IMR-90 (cell line): Measurements from ENCODE around the gene GPR37. TPM values are rescaled to one million over a fixed set of nuclear protein-coding genes. Genes with fewer than 3 reads are reported as not detected.

Experiments used
- ATAC-seq: fragments of 200-7000 bp; cut with Tn5 transposase; 2 replicates; pipeline ENCODE4 v1.9.1; 2020; ENCODE audit warnings: low read depth, mild to moderate bottlenecking, moderate library complexity
- BruUV-seq: library from RNA; stranded (reverse); fragments of 400-500 nt; replicated peaks from 2 replicates; lab custom pipeline; 2021; lab: Mats Ljungman, UMichigan
- CTCF ChIA-PET: fragments of 300-600 bp; formaldehyde crosslinking; extraction: SDS; loops from one replicate; lab custom pipeline; 2021; ENCODE audit warnings: antibody characterized with exemption; lab: Yijun Ruan, JAX
- POLR2A ChIA-PET: fragments of 300-600 bp; sonication (Branson Sonifier 250); formaldehyde crosslinking; loops from one replicate; lab custom pipeline; 2022; ENCODE audit warnings: antibody characterized with exemption; ENCODE audit not compliant: unreplicated experiment; lab: Charles Lee
- DNase-seq: peaks from one replicate; pipeline ENCODE4 v3.0.0; 2013
- H2AFZ ChIP-seq: replicated peaks from 2 replicates; pipeline ENCODE3; 2013; ENCODE audit warnings: low read length, mild to moderate bottlenecking; ENCODE audit not compliant: poor library complexity
- H2AK5ac ChIP-seq: 2 replicates; pipeline ENCODE4 v1.6.1; 2013; ENCODE audit warnings: low read depth, low read length, inconsistent platforms
- H2AK9ac ChIP-seq: replicated peaks from 2 replicates; pipeline ENCODE3; 2013; ENCODE audit warnings: mild to moderate bottlenecking, low read depth, low read length, moderate library complexity; ENCODE audit not compliant: poor library complexity
- H2BK120ac ChIP-seq: 2 replicates; pipeline ENCODE4 v1.6.1; 2013; ENCODE audit warnings: low read depth, low read length, inconsistent platforms
- H2BK15ac ChIP-seq: 3 replicates; pipeline ENCODE4 v1.6.1; 2013; ENCODE audit warnings: low read depth, low read length, inconsistent platforms
- H2BK20ac ChIP-seq: 2 replicates; pipeline ENCODE4 v1.6.1; 2013; ENCODE audit warnings: low read depth, mild to moderate bottlenecking, inconsistent platforms, low read length, moderate library complexity
- H2BK5ac ChIP-seq: 2 replicates; pipeline ENCODE4 v1.6.1; 2013; ENCODE audit warnings: mild to moderate bottlenecking, low read depth, low read length, inconsistent platforms; ENCODE audit not compliant: poor library complexity, severe bottlenecking
- H3K14ac ChIP-seq: replicated peaks from 2 replicates; pipeline ENCODE4 v1.6.1; 2013; ENCODE audit warnings: low read depth, low read length, inconsistent platforms
- H3K18ac ChIP-seq: 2 replicates; pipeline ENCODE4 v1.6.1; 2013; ENCODE audit warnings: low read depth, low read length, control low read depth
- H3K23ac ChIP-seq: 2 replicates; pipeline ENCODE4 v1.6.1; 2013; ENCODE audit warnings: low read depth, low read length, inconsistent platforms
- H3K27ac ChIP-seq: 2 replicates; pipeline ENCODE4 v1.5.1; 2013; ENCODE audit warnings: mild to moderate bottlenecking, control low read depth, low read length; ENCODE audit not compliant: insufficient read depth
- H3K27me3 ChIP-seq: 2 replicates; pipeline ENCODE4 v1.6.1; 2013; ENCODE audit warnings: low read length; ENCODE audit not compliant: control insufficient read depth, insufficient read depth
- H3K36me3 ChIP-seq: 2 replicates; pipeline ENCODE4 v1.6.1; 2013; ENCODE audit warnings: low read length, mixed read lengths; ENCODE audit not compliant: control insufficient read depth, insufficient read depth
- H3K4ac ChIP-seq: 2 replicates; pipeline ENCODE4 v1.6.1; 2013; ENCODE audit warnings: low read depth, low read length, inconsistent platforms
- H3K4me1 ChIP-seq: 2 replicates; pipeline ENCODE4 v1.6.1; 2013; ENCODE audit warnings: low read length, mixed read lengths; ENCODE audit not compliant: control insufficient read depth, insufficient read depth
- H3K4me2 ChIP-seq: 2 replicates; pipeline ENCODE4 v1.6.1; 2013; ENCODE audit warnings: low read depth, mild to moderate bottlenecking, control low read depth, low read length, moderate library complexity
- H3K4me3 ChIP-seq: 2 replicates; pipeline ENCODE4 v1.5.1; 2013; ENCODE audit warnings: low read depth, mild to moderate bottlenecking, control low read depth, low read length, moderate library complexity; ENCODE audit not compliant: insufficient read depth
- H3K56ac ChIP-seq: 2 replicates; pipeline ENCODE4 v1.6.1; 2013; ENCODE audit warnings: low read length, inconsistent platforms; ENCODE audit not compliant: insufficient read depth; ENCODE audit errors: extremely low read depth
- H3K79me1 ChIP-seq, 2 experiments: 2 replicates each; pipeline ENCODE4 v1.6.1; 2013; ENCODE audit warnings: low read length in 2 of 2, inconsistent platforms in 1 of 2, low read depth in 1 of 2
- H3K9ac ChIP-seq: 2 replicates; pipeline ENCODE4 v1.6.1; 2013; ENCODE audit warnings: low read depth, low read length, control low read depth
- H3K9me1 ChIP-seq: 2 replicates; pipeline ENCODE4 v1.6.1; 2013; ENCODE audit warnings: low read length, inconsistent platforms; ENCODE audit not compliant: insufficient read depth
- H3K9me3 ChIP-seq: 2 replicates; pipeline ENCODE4 v1.6.1; 2013; ENCODE audit warnings: low read length; ENCODE audit not compliant: control insufficient read depth, insufficient read depth
- H4K20me1 ChIP-seq: 2 replicates; pipeline ENCODE4 v1.6.1; 2013; ENCODE audit warnings: low read length, inconsistent platforms; ENCODE audit not compliant: insufficient read depth
- H4K5ac ChIP-seq: 2 replicates; pipeline ENCODE4 v1.6.1; 2013; ENCODE audit warnings: mild to moderate bottlenecking, low read depth, low read length, control low read depth
- H4K8ac ChIP-seq, 2 experiments: 2 replicates each; pipeline ENCODE4 v1.6.1; 2013; ENCODE audit warnings: low read depth in 2 of 2, low read length in 2 of 2, control low read depth in 1 of 2, inconsistent platforms in 1 of 2
- H4K91ac ChIP-seq: 2 replicates; pipeline ENCODE4 v1.6.1; 2013; ENCODE audit warnings: low read depth, low read length, inconsistent platforms; ENCODE audit not compliant: insufficient read depth
- FOS ChIP-seq: fragments of 150-350 bp; IDR thresholded peaks from 2 replicates; pipeline ENCODE4 v1.6.1; 2016; ENCODE audit warnings: low read depth, low read length
- RAD21 ChIP-seq: IDR thresholded peaks from 2 replicates; pipeline ENCODE4 v1.6.1; 2012; ENCODE audit warnings: low read length, improper control_type of control experiment
- WGBS, 2 experiments: methylation state at CpG; one replicate each; pipeline versions ENCODE4 v1.1.5 to v1.1.7; 2013; ENCODE audit warnings: missing lambda C conversion rate in 2 of 2; ENCODE audit not compliant: insufficient read length in 1 of 2; ENCODE audit errors: extremely low coverage in 2 of 2; 5-methylcytosine and 5-hydroxymethylcytosine counted together
- dilution Hi-C: fragments of 300-500 bp; cut with HindIII; formaldehyde crosslinking; loops from one replicate; pipeline ENCODE4 v1.14.3; 2018; ENCODE audit warnings: low sequenced_read_pairs; ENCODE audit not compliant: unreplicated experiment
- in situ Hi-C: fragments of 300-500 bp; cut with MboI; formaldehyde crosslinking; loops from 3 replicates; pipeline ENCODE4 v1.14.3; 2019; ENCODE audit warnings: low sequenced_read_pairs, inconsistent platforms, mixed read lengths
- intact Hi-C: fragments of 100-400 bp; cut with micrococcal nuclease; formaldehyde crosslinking; loops from 2 replicates; pipeline ENCODE4 v1.10.0; 2022
- polyA plus RNA-seq, 3 experiments: library from polyadenylated mRNA; depleted of rRNA; stranded (reverse); fragments of >200 nt; gene quantifications; 2 replicates each; pipeline ENCODE4 v1.2.3, GENCODE V29; 2012; ENCODE audit warnings: low replicate concordance in 1 of 3
- total RNA-seq: library from RNA; depleted of rRNA; stranded (reverse); fragments of >200 nt; gene quantifications from 2 replicates; pipeline ENCODE4 v1.2.3, GENCODE V29; 2012

Gene GPR37
- total and polyA plus RNA-seq, 2 of the 4 experiments (the other 2 are of a cell fraction), result 4.6 to 9.3 TPM

GRCh38 chr7:124764847-124765400 lies 668 bp downstream of the GPR37 start:
- H3K27me3 ChIP-seq, result no peaks in the 10 kb centered on the region
- CTCF ChIA-PET, result interaction anchor here (0.6 to 3.4 kb wide), 11 partner anchors 12 to 1254 kb away, joined by 3 to 12 read pairs (median 6); no protein-coding TSS in a partner anchor
- H4K20me1 ChIP-seq, result peaks cover 14% of the 10 kb centered on the region
- POLR2A ChIA-PET, result no interaction called here
- H4K8ac ChIP-seq, result peak overlapping the region; percentile 76 to 79; a peak in 3 of 4 replicates
- peak overlapping the region; percentile 97 for H3K23ac ChIP-seq
- peak overlapping the region; percentile 83; the same call in 2 of the 3 replicates for H2BK15ac ChIP-seq
- H3K4ac ChIP-seq, result peak overlapping the region; percentile 90
- peak overlapping the region; percentile 56 for H3K18ac ChIP-seq
- peak overlapping the region; percentile 93 for H2AFZ ChIP-seq
- H3K9me1 ChIP-seq, result no peaks in the 10 kb centered on the region
- H2AK5ac ChIP-seq, result peak overlapping the region; percentile 78
- H3K36me3 ChIP-seq, result peaks cover 5% of the 10 kb centered on the region; the same call in 1 of the 2 replicates
- DNase-seq (peak; percentile 5), ATAC-seq (peak; percentile 6)
- no CpG with 5 or more reads among the region's 26 CpGs for WGBS, 2 experiments
- H2BK120ac ChIP-seq, result peak overlapping the region; percentile 83
- H3K4me2 ChIP-seq, result peak overlapping the region; percentile 92
- in situ Hi-C loops, result no loop called here
- TF ChIP-seq FOS (no peak), RAD21 (0 out of 2 replicates have a peak, but pooled peaks have one; percentile 2)
- peak overlapping the region; percentile 21 for H4K5ac ChIP-seq
- intact Hi-C loops, result loop anchor here (1.0 to 5.0 kb wide), 5 partner anchors 42 to 594 kb away; no protein-coding TSS in a partner anchor
- peak overlapping the region; percentile 86 for H3K9ac ChIP-seq
- H3K56ac ChIP-seq, result peak overlapping the region; percentile 86
- peak overlapping the region; percentile 64 for H2BK20ac ChIP-seq
- H3K4me3 ChIP-seq, result peak overlapping the region; percentile 73
- peaks cover 4% of the 10 kb centered on the region; the same call in 1 of the 2 replicates for H3K9me3 ChIP-seq
- H3K14ac ChIP-seq, result peak overlapping the region; percentile 91
- peak overlapping the region; percentile 38 for H2AK9ac ChIP-seq
- H2BK5ac ChIP-seq, result peak overlapping the region; percentile 80
- peak overlapping the region; percentile 78 for H3K27ac ChIP-seq
- peak overlapping the region; percentile 84 for H4K91ac ChIP-seq
- H3K4me1 ChIP-seq, result peaks cover 2% of the 10 kb centered on the region; the same call in 1 of the 2 replicates
- dilution Hi-C loops, result no loop called here
- BruUV-seq, result TSS peak; percentile 65
- peaks cover 4 to 31% of the 10 kb centered on the region in 2 experiments; a peak in 3 of 4 replicates for H3K79me1 ChIP-seq
